ENCODE results near the gene NPM1. TPM values are rescaled to one million over a fixed set of nuclear protein-coding genes. Genes with fewer than 3 reads are reported as not detected.
A peak's percentile ranks its signal among the peaks of the same experiment; 100 is the strongest.

Gene NPM1
- total and polyA plus RNA-seq, 2 of the 13 experiments (the other 11 are each of a cell fraction or from before 2014, with no cell fraction given): 2,047 to 3,353 TPM

GRCh38 chr5:171420431-171421241 is 33.0 kb downstream of the NPM1 start:
- H3K36me3 ChIP-seq (replicated peaks in 1 of 2; ENCODE audit: control insufficient read depth in 1 of 2, insufficient read depth in 2 of 2, low read length in 2 of 2): no peaks in the 10 kb centered on the region
- peak overlapping the region; percentile 69 for H3K4me2 ChIP-seq (ENCODE audit: low read depth, low read length)
- 49% methylated on average over 20 of the region's 65 CpGs for WGBS (ENCODE audit: low lambda C conversion rate)
- FAIRE-seq (no peak), DNase-seq (ENCODE audit: low spot score) (no peak), ATAC-seq (no peak)
- in situ Hi-C loops (cut with HindIII; ENCODE audit: extremely low pct_ligation_motif_present, low pct_unique_long_range_greater_than_20kb): loop anchor here (10.0 kb wide), 1 partner anchor 174 kb away; no protein-coding TSS in a partner anchor
- BruUV-seq (replicated peaks): no TSS peak
- no peak overlapping the region for H2AFZ ChIP-seq (ENCODE audit: low read length)
- ChIA-PET CTCF (ENCODE audit: low intra/inter-chr PET ratio, low total read pairs) (no interaction called here), POLR2A (no interaction called here)
- peak overlapping the region; percentile 34 to 69 (median 39); a peak in 3 of 6 replicates for H3K4me3 ChIP-seq (replicated peaks in 1 of 3; ENCODE audit: insufficient read depth in 1 of 3, low read depth in 2 of 3, low read length in 3 of 3)
- peaks cover 0 to 23% of the 10 kb centered on the region in 2 experiments; a peak in 4 of 5 replicates for H3K27me3 ChIP-seq (ENCODE audit: control insufficient read depth in 1 of 2, insufficient read depth in 2 of 2, low read length in 2 of 2)
- no peaks in the 10 kb centered on the region for H3K9me3 ChIP-seq (ENCODE audit: low read length)
- H4K20me1 ChIP-seq (ENCODE audit: insufficient read depth, low read length): peaks cover 16% of the 10 kb centered on the region
- no peak overlapping the region for H3K27ac ChIP-seq (ENCODE audit: extremely low read length, insufficient read depth, low read length)
- intact Hi-C loops (cut with micrococcal nuclease; ENCODE audit: unreplicated experiment): loop anchor here (1.0 kb wide), 1 partner anchor 487 kb away; no protein-coding TSS in a partner anchor
- H3K4me1 ChIP-seq (ENCODE audit: insufficient read depth, low read length): peaks cover 11% of the 10 kb centered on the region
- no peaks in the 10 kb centered on the region for H3K79me2 ChIP-seq (ENCODE audit: insufficient read depth, low read length)
- TF ChIP-seq HCFC1 (IDR thresholded peaks at IDR 0.05; ENCODE audit: low read depth, low read length) (no peak), NCOR1 (IDR thresholded peaks at IDR 0.05; ENCODE audit: borderline replicate concordance, low read length) (no peak), ZNF441 (CRISPR knock-in tag; IDR thresholded peaks at IDR 0.05; ENCODE audit: borderline replicate concordance) (no peak), NR3C1 (CRISPR knock-in tag; IDR thresholded peaks at IDR 0.05) (no peak), ZNF782 (CRISPR knock-in tag; IDR thresholded peaks at IDR 0.05; ENCODE audit: borderline replicate concordance) (no peak), ELF4 (CRISPR knock-in tag; IDR thresholded peaks at IDR 0.05; ENCODE audit: borderline replicate concordance) (no peak), PCBP2 (optimal IDR thresholded peaks at IDR 0.05; ENCODE audit: low read depth, low read length, poor library complexity, severe bottlenecking) (no peak), RFXANK (CRISPR knock-in tag; IDR thresholded peaks at IDR 0.05) (no peak), ZNF777 (CRISPR knock-in tag; IDR thresholded peaks at IDR 0.05) (no peak), ZNF569 (CRISPR knock-in tag; IDR thresholded peaks at IDR 0.05; ENCODE audit: borderline replicate concordance) (no peak), ZNF720 (CRISPR knock-in tag; IDR thresholded peaks at IDR 0.05) (no peak), ZNF558 (CRISPR knock-in tag; IDR thresholded peaks at IDR 0.05; ENCODE audit: borderline replicate concordance) (no peak)
- H3K9ac ChIP-seq (ENCODE audit: insufficient read depth, low read depth, low read length): no peak overlapping the region

All from HepG2 (cell line).